Lung (tissue), 12 donors: Measurements from ENCODE around the gene KRT222. TPM values are rescaled to one million over a fixed set of nuclear protein-coding genes. Genes with fewer than 3 reads are reported as not detected.
A peak's percentile ranks its signal among the peaks of the same experiment; 100 is the strongest.

ENCODE experiments used
- ATAC-seq: fragments of 200-7000 bp; cut with Tn5 transposase; one replicate; pipeline ENCODE4 v1.9.1; 2020; ENCODE audit warnings: moderate number of reproducible peaks; ENCODE audit not compliant: insufficient read depth, low FRiP score
- DNase-seq, 3 donors: peaks; one replicate each; pipeline ENCODE4 v3.0.0-alpha.2; 2013 to 2017
- H3K27ac ChIP-seq, 2 donors: one replicate each; pipeline ENCODE4 v1.5.1; 2013; ENCODE audit warnings: mild to moderate bottlenecking in 2 of 2, moderate library complexity in 2 of 2, control low read depth in 1 of 2, inconsistent platforms in 1 of 2, low read depth in 1 of 2, low read length in 1 of 2
- H3K27me3 ChIP-seq, 3 donors: one replicate each; pipeline ENCODE4 v1.5.1; 2013; ENCODE audit warnings: low read length in 2 of 3; ENCODE audit not compliant: control insufficient read depth in 3 of 3, insufficient read depth in 3 of 3
- H3K36me3 ChIP-seq, 4 donors: one replicate each; pipeline ENCODE4 v1.5.1; 2013; ENCODE audit warnings: low read length in 4 of 4, mild to moderate bottlenecking in 1 of 4, moderate library complexity in 1 of 4; ENCODE audit not compliant: control insufficient read depth in 4 of 4, insufficient read depth in 4 of 4
- H3K4me1 ChIP-seq, 5 donors: one replicate each; pipeline ENCODE4 v1.5.1; 2013; ENCODE audit warnings: low read length in 5 of 5, mild to moderate bottlenecking in 2 of 5, moderate library complexity in 1 of 5; ENCODE audit not compliant: control insufficient read depth in 5 of 5, insufficient read depth in 5 of 5
- H3K4me3 ChIP-seq: one replicate; pipeline ENCODE4 v1.5.1; 2013; ENCODE audit warnings: mild to moderate bottlenecking, control low read depth, moderate library complexity
- H3K9ac ChIP-seq, 2 donors: one replicate each; pipeline ENCODE4 v1.5.1; 2013; ENCODE audit warnings: low read length in 2 of 2, control low read depth in 1 of 2; ENCODE audit not compliant: insufficient read depth in 1 of 2
- H3K9me3 ChIP-seq, 4 donors: one replicate each; pipeline ENCODE4 v1.5.1; 2013; ENCODE audit warnings: low read length in 3 of 4, mild to moderate bottlenecking in 1 of 4, moderate library complexity in 1 of 4; ENCODE audit not compliant: control insufficient read depth in 4 of 4, insufficient read depth in 3 of 4
- CTCF ChIP-seq: IDR thresholded peaks from 2 replicates; pipeline ENCODE4 v1.5.1; 2012; ENCODE audit warnings: mild to moderate bottlenecking; ENCODE audit errors: control extremely low read depth, extremely low read depth
- WGBS, 2 donors: extraction: QIAGEN DNeasy Blood & Tissue Kit; methylation state at CpG; one replicate each; pipeline ENCODE4 v1.1.7; 2013; 5-methylcytosine and 5-hydroxymethylcytosine counted together
- polyA plus RNA-seq, 2 donors: library from polyadenylated mRNA; stranded (reverse); fragments of 200-250 nt; gene quantifications; one replicate each; pipeline ENCODE4 v1.2.1, GENCODE V29; 2013
- total RNA-seq, 2 donors: library from RNA; depleted of rRNA in 1 of 2; stranded (reverse); fragments of >200 nt in 1 of 2; gene quantifications; one replicate each; pipeline ENCODE4 v1.2.1, GENCODE V29; 2014 to 2021
- donor health status: control.
- donor health status: control.
- donor health status: Bipolar disorder and iron deficiency.
- donor health status: healthy.
- donor health status: DM: yes; HTN: yes; CAD: no.

Gene KRT222
- total and polyA plus RNA-seq, 4 donors: 0.10 to 0.26 (median 0.18) TPM; not detected in 1

- TF ChIP-seq CTCF: no peak
- no peak overlapping the region for H3K4me3 ChIP-seq
- no peak overlapping the region for H3K9ac ChIP-seq
- ATAC-seq (no peak), DNase-seq (no peak)
- H3K27me3 ChIP-seq: peaks cover 0 to 11% (median 2%) of the 10 kb centered on the region in 3 donors
- H3K4me1 ChIP-seq: no peaks in the 10 kb centered on the region
- no peak overlapping the region for H3K27ac ChIP-seq
- WGBS, 2 donors: 95 to 98% methylated on average over 2 of the region's 2 CpGs
- no peaks in the 10 kb centered on the region for H3K36me3 ChIP-seq
- H3K9me3 ChIP-seq: no peaks in the 10 kb centered on the region
Observed at GRCh38 chr17:40672654-40673053, 7.7 kb upstream of the KRT222 start.

- H3K36me3 ChIP-seq: no peaks in the 10 kb centered on the region
- H3K9ac ChIP-seq: no peak overlapping the region
- H3K4me3 ChIP-seq: no peak overlapping the region
- no peak for TF ChIP-seq CTCF
- WGBS, 2 donors: 49 to 58% methylated on average over 4 of the region's 4 CpGs
- H3K27me3 ChIP-seq: peaks cover 0 to 8% (median 0%) of the 10 kb centered on the region in 3 donors
- no peak overlapping the region for H3K27ac ChIP-seq
- no peak for ATAC-seq
- H3K9me3 ChIP-seq: no peaks in the 10 kb centered on the region
- no peaks in the 10 kb centered on the region for H3K4me1 ChIP-seq
- peak in 2 of 3 donors; percentile 8 to 14 for DNase-seq
Observed at GRCh38 chr17:40671282-40671681, 6.3 kb upstream of the KRT222 start.

GRCh38 chr17:40666331-40666730, 1.4 kb upstream of the KRT222 start:
- Histone ChIP-seq H3K27me3 (peaks cover 0 to 13% (median 5%) of the 10 kb centered on the region in 3 donors), H3K4me1 (no peaks in the 10 kb centered on the region), H3K27ac (no peak overlapping the region), H3K9ac (no peak overlapping the region), H3K4me3 (no peak overlapping the region), H3K9me3 (no peaks in the 10 kb centered on the region), H3K36me3 (no peaks in the 10 kb centered on the region)
- ATAC-seq: no peak
- DNase-seq: no peak
- no peak for TF ChIP-seq CTCF

- no peak for TF ChIP-seq CTCF
- H3K27me3 ChIP-seq: peaks cover 0 to 12% (median 5%) of the 10 kb centered on the region in 3 donors
- no peak for DNase-seq
- ATAC-seq: no peak
- 84 to 91% methylated on average over 3 of the region's 3 CpGs for WGBS, 2 donors
- H3K4me1 ChIP-seq: no peaks in the 10 kb centered on the region
- H3K36me3 ChIP-seq: no peaks in the 10 kb centered on the region
- no peak overlapping the region for H3K9ac ChIP-seq
- H3K27ac ChIP-seq: no peak overlapping the region
- H3K4me3 ChIP-seq: no peak overlapping the region
- no peaks in the 10 kb centered on the region for H3K9me3 ChIP-seq
Observed at GRCh38 chr17:40663252-40663651, 1.7 kb downstream of the KRT222 start.
